Measurements from ENCODE around the gene IL17B.

The IL17B gene

GRCh38 chr5:149414405-149415065 lies 35.4 kb upstream of the IL17B start:
- no peak for DNase-seq (ENCODE audit: low read depth in 2 of 2)

- no peak for DNase-seq (ENCODE audit: low read depth in 2 of 2)
Measured at GRCh38 chr5:149413477-149414210, 34.6 kb upstream of the IL17B start.

GRCh38 chr5:149412783-149413476 lies 33.8 kb upstream of the IL17B start:
- DNase-seq (ENCODE audit: low read depth in 2 of 2): no peak

- DNase-seq (ENCODE audit: low read depth in 2 of 2): no peak
Measured at GRCh38 chr5:149411738-149412519, 32.8 kb upstream of the IL17B start.

GRCh38 chr5:149410721-149411432 lies 31.8 kb upstream of the IL17B start:
- DNase-seq (ENCODE audit: low read depth in 2 of 2): no peak

- DNase-seq (ENCODE audit: low read depth in 2 of 2): no peak
Measured at GRCh38 chr5:149410071-149410470, 31.0 kb upstream of the IL17B start.

- DNase-seq (ENCODE audit: low read depth in 2 of 2): no peak
Measured at GRCh38 chr5:149409268-149409948, 30.3 kb upstream of the IL17B start.

GRCh38 chr5:149408252-149409099 lies 29.4 kb upstream of the IL17B start:
- no peak for DNase-seq (ENCODE audit: low read depth in 2 of 2)

GRCh38 chr5:149407323-149408251 lies 28.5 kb upstream of the IL17B start:
- DNase-seq (ENCODE audit: low read depth in 2 of 2): no peak

- DNase-seq (ENCODE audit: low read depth in 2 of 2): no peak
Measured at GRCh38 chr5:149406979-149407306, 27.9 kb upstream of the IL17B start.

GRCh38 chr5:149406203-149406978 lies 27.3 kb upstream of the IL17B start:
- DNase-seq (ENCODE audit: low read depth in 2 of 2): no peak

GRCh38 chr5:149405550-149406202 lies 26.6 kb upstream of the IL17B start:
- DNase-seq (ENCODE audit: low read depth in 2 of 2): no peak

GRCh38 chr5:149404746-149405549 lies 25.9 kb upstream of the IL17B start:
- DNase-seq (ENCODE audit: low read depth in 2 of 2): no peak

GRCh38 chr5:149403923-149404745 lies 25.0 kb upstream of the IL17B start:
- DNase-seq (ENCODE audit: low read depth in 2 of 2): no peak

- DNase-seq (ENCODE audit: low read depth in 2 of 2): no peak
Measured at GRCh38 chr5:149402291-149402690, 23.2 kb upstream of the IL17B start.

GRCh38 chr5:149401051-149401450 lies 22.0 kb upstream of the IL17B start:
- DNase-seq (ENCODE audit: low read depth in 2 of 2): no peak
